H9 (cell line): Measurements from ENCODE around the gene PBX1. TPM values are rescaled to one million over a fixed set of nuclear protein-coding genes. Genes with fewer than 3 reads are reported as not detected.
A peak's percentile ranks its signal among the peaks of the same experiment; 100 is the strongest.

Experiments used
- DNase-seq: peaks from one replicate; pipeline ENCODE4 v3.0.0-alpha.2; 2017
- H2AFZ ChIP-seq: one replicate; pipeline ENCODE4 v1.6.1; 2013; ENCODE audit warnings: mild to moderate bottlenecking, low read length, control low read depth, moderate library complexity
- H2AK5ac ChIP-seq: 2 replicates; pipeline ENCODE4 v1.6.1; 2013; ENCODE audit warnings: low read length, control low read depth, mixed read lengths; ENCODE audit not compliant: insufficient read length
- H2BK120ac ChIP-seq: one replicate; pipeline ENCODE4 v1.6.1; 2013; ENCODE audit warnings: low read depth, mild to moderate bottlenecking, low read length, control low read depth, inconsistent platforms; ENCODE audit not compliant: poor library complexity, severe bottlenecking
- H2BK12ac ChIP-seq: 2 replicates; pipeline ENCODE4 v1.6.1; 2013; ENCODE audit warnings: low read length, control low read depth, mixed read lengths, low read depth; ENCODE audit not compliant: insufficient read length
- H2BK15ac ChIP-seq: 2 replicates; pipeline ENCODE4 v1.6.1; 2013; ENCODE audit warnings: low read depth, low read length, control low read depth
- H2BK20ac ChIP-seq: one replicate; pipeline ENCODE4 v1.6.1; 2013; ENCODE audit warnings: low read depth, mild to moderate bottlenecking, low read length, control low read depth, inconsistent platforms; ENCODE audit not compliant: poor library complexity, severe bottlenecking
- H2BK5ac ChIP-seq: 2 replicates; pipeline ENCODE4 v1.6.1; 2013; ENCODE audit warnings: low read length, control low read depth, mixed read lengths; ENCODE audit not compliant: insufficient read length
- H3K14ac ChIP-seq: 2 replicates; pipeline ENCODE4 v1.6.1; 2013; ENCODE audit warnings: low read length, control low read depth; ENCODE audit not compliant: insufficient read depth
- H3K18ac ChIP-seq: 2 replicates; pipeline ENCODE4 v1.6.1; 2013; ENCODE audit warnings: low read depth, mild to moderate bottlenecking, mixed read lengths, low read length, control low read depth; ENCODE audit not compliant: insufficient read length
- H3K23ac ChIP-seq: 2 replicates; pipeline ENCODE4 v1.6.1; 2013; ENCODE audit warnings: low read length, control low read depth, mixed read lengths, low read depth; ENCODE audit not compliant: insufficient read length
- H3K23me2 ChIP-seq: 2 replicates; pipeline ENCODE4 v1.6.1; 2013; ENCODE audit warnings: low read depth, mild to moderate bottlenecking, mixed read lengths, low read length, control low read depth; ENCODE audit not compliant: insufficient read length, poor library complexity, severe bottlenecking
- H3K27ac ChIP-seq: 2 replicates; pipeline ENCODE4 v1.5.1; 2013; ENCODE audit warnings: low read length, control low read depth, mixed read lengths, low read depth; ENCODE audit not compliant: insufficient read length
- H3K27me3 ChIP-seq: 2 replicates; pipeline ENCODE4 v1.6.1; 2013; ENCODE audit warnings: low read length, control low read depth, inconsistent platforms; ENCODE audit not compliant: insufficient read depth
- H3K4ac ChIP-seq: 2 replicates; pipeline ENCODE4 v1.6.1; 2013; ENCODE audit warnings: low read depth, mild to moderate bottlenecking, control low read depth, inconsistent platforms, low read length, moderate library complexity
- H3K4me1 ChIP-seq: 2 replicates; pipeline ENCODE4 v1.6.1; 2013; ENCODE audit warnings: low read length, control low read depth, inconsistent platforms; ENCODE audit not compliant: insufficient read depth
- H3K4me2 ChIP-seq: 2 replicates; pipeline ENCODE4 v1.6.1; 2013; ENCODE audit warnings: low read length, control low read depth, mixed read lengths; ENCODE audit not compliant: insufficient read length, insufficient read depth
- H3K56ac ChIP-seq: 2 replicates; pipeline ENCODE4 v1.6.1; 2013; ENCODE audit warnings: low read depth, mild to moderate bottlenecking, mixed read lengths, low read length, control low read depth; ENCODE audit not compliant: insufficient read length
- H3K79me1 ChIP-seq: 2 replicates; pipeline ENCODE4 v1.6.1; 2013; ENCODE audit warnings: low read depth, mild to moderate bottlenecking, moderate library complexity, low read length, control low read depth, inconsistent platforms; ENCODE audit not compliant: insufficient read depth, poor library complexity, severe bottlenecking
- H3K79me2 ChIP-seq: 2 replicates; pipeline ENCODE4 v1.6.1; 2013; ENCODE audit warnings: low read length, control low read depth, inconsistent platforms; ENCODE audit not compliant: insufficient read depth
- H3K9ac ChIP-seq: 2 replicates; pipeline ENCODE4 v1.6.1; 2013; ENCODE audit warnings: low read length, control low read depth, mixed read lengths; ENCODE audit not compliant: insufficient read length; ENCODE audit errors: extremely low read depth
- H3K9me3 ChIP-seq: one replicate; pipeline ENCODE4 v1.6.1; 2013; ENCODE audit warnings: low read depth, low read length, inconsistent platforms; ENCODE audit not compliant: control insufficient read depth
- H3T11ph ChIP-seq: one replicate; pipeline ENCODE4 v1.6.1; 2013; ENCODE audit warnings: mild to moderate bottlenecking, low read length, control low read depth, inconsistent platforms
- H4K20me1 ChIP-seq: one replicate; pipeline ENCODE4 v1.6.1; 2013; ENCODE audit not compliant: control insufficient read depth, insufficient read length, insufficient read depth
- H4K5ac ChIP-seq: 2 replicates; pipeline ENCODE4 v1.6.1; 2013; ENCODE audit warnings: low read depth, mild to moderate bottlenecking, mixed read lengths, low read length, control low read depth; ENCODE audit not compliant: insufficient read length
- H4K8ac ChIP-seq: replicated peaks from 2 replicates; pipeline ENCODE4 v1.6.1; 2013; ENCODE audit warnings: low read length, control low read depth, mixed read lengths, low read depth; ENCODE audit not compliant: insufficient read length
- H4K91ac ChIP-seq: 2 replicates; pipeline ENCODE4 v1.6.1; 2013; ENCODE audit warnings: low read depth, mild to moderate bottlenecking, moderate library complexity, mixed read lengths, low read length, control low read depth; ENCODE audit not compliant: insufficient read length
- H3K27ac Mint-ChIP-seq, 3 experiments: 2 replicates in 2 of 3; 3 replicates in 1 of 3; pipeline ENCODE4 v1.8.0; 2020 to 2021; ENCODE audit warnings: mixed read lengths in 3 of 3, mild to moderate bottlenecking in 1 of 3, moderate library complexity in 1 of 3
- H3K27me3 Mint-ChIP-seq: 2 replicates; pipeline ENCODE4 v1.8.0; 2021; ENCODE audit warnings: low read depth, mild to moderate bottlenecking, moderate library complexity, mixed read lengths
- H3K36me3 Mint-ChIP-seq, 3 experiments: 2 replicates in 2 of 3; 3 replicates in 1 of 3; pipeline ENCODE4 v1.8.0; 2020 to 2021; ENCODE audit warnings: low read depth in 3 of 3, mixed read lengths in 3 of 3; ENCODE audit not compliant: insufficient read depth in 1 of 3
- H3K4me1 Mint-ChIP-seq, 2 experiments: 2 replicates each; pipeline ENCODE4 v1.8.0; 2020; ENCODE audit warnings: mixed read lengths in 2 of 2
- H3K4me3 Mint-ChIP-seq, 2 experiments: 2 replicates in 1 of 2; 3 replicates in 1 of 2; pipeline ENCODE4 v1.8.0; 2020 to 2021; ENCODE audit warnings: mild to moderate bottlenecking in 2 of 2, mixed read lengths in 2 of 2, moderate library complexity in 1 of 2
- H3K9me3 Mint-ChIP-seq, 2 experiments: 2 replicates in 1 of 2; 3 replicates in 1 of 2; pipeline ENCODE4 v1.8.0; 2020; ENCODE audit warnings: mild to moderate bottlenecking in 2 of 2, mixed read lengths in 2 of 2, moderate library complexity in 1 of 2
- WGBS: extraction: QIAGEN DNeasy Blood & Tissue Kit; methylation state at CpG from one replicate; pipeline ENCODE4 v1.1.7; 2013; ENCODE audit warnings: missing lambda C conversion rate, low lambda C conversion rate, mixed read lengths; ENCODE audit not compliant: insufficient read length; ENCODE audit errors: extremely low coverage; 5-methylcytosine and 5-hydroxymethylcytosine counted together
- total RNA-seq: library from RNA; stranded (reverse); gene quantifications from 2 replicates; pipeline ENCODE4 v1.2.1, GENCODE V29; 2021
- TF ChIP-seq, protein P1 (sequence below): fragments of 200-600 bp; sonication (generic); conservative IDR thresholded peaks from 3 replicates; pipeline ENCODE4 v1.8.0; 2021; ENCODE audit warnings: antibody characterized with exemption, mild to moderate bottlenecking

PBX1 gene
- total RNA-seq, 1 experiment from 2014 or later, result 142 TPM

DNA sequence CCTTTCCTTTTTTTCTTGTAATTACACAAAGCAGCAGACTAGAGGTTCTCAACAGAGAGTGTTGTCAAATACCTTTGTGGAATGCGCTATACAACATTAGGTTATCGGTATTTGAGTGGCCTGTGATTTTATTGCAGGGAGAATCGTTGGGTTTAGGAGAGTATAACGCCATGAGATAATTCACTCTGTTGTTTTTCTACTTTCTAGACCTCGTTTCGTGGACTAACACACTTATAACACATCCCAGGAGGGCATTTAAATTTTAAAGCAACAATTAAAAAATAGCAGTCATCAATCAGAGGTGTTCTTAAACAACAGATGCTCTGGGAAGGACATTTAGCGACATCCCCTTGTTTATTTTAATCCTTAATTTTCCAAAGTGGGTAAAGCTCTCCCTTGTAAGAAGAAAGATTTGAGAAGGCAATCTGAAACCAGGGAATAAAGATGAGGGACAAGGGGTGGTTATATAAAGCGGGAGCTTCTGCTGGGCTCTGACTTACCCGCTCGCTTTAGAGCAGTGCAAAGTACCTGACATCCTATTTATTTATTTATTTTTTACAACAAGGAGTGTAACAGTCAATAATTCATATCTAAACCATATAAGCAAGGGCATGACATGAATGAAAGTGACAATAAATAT is 4.9 kb downstream of the PBX1 start:
- no peak overlapping the region for H4K8ac ChIP-seq
- no peak overlapping the region for H4K5ac ChIP-seq
- H3K23ac ChIP-seq, result no peak overlapping the region
- no peak overlapping the region for H2BK5ac ChIP-seq
- H2AFZ ChIP-seq, result no peak overlapping the region
- peak overlapping the region; percentile 33 for H3K4me2 ChIP-seq
- no peaks in the 10 kb centered on the region for H3K27me3 ChIP-seq
- H4K91ac ChIP-seq, result no peak overlapping the region
- no peak overlapping the region for H2BK120ac ChIP-seq
- H3K14ac ChIP-seq, result no peak overlapping the region
- no peak overlapping the region for H3T11ph ChIP-seq
- no peak overlapping the region for H2BK20ac ChIP-seq
- H3K9ac ChIP-seq, result no peak overlapping the region
- Mint-ChIP-seq H3K27ac (peak overlapping the region in 2 of 3 experiments; percentile 86 to 91; a peak in 4 of 7 replicates), H3K4me1 (peaks cover 64 to 66% of the 10 kb centered on the region in 2 experiments), H3K27me3 (no peaks in the 10 kb centered on the region), H3K4me3 (peak overlapping the region; percentile 78 to 98), H3K36me3 (peaks cover 13 to 28% (median 25%) of the 10 kb centered on the region in 3 experiments; a peak in 6 of 7 replicates), H3K9me3 (no peaks in the 10 kb centered on the region)
- no peaks in the 10 kb centered on the region for H3K9me3 ChIP-seq
- H3K23me2 ChIP-seq, result peaks cover 2% of the 10 kb centered on the region
- H4K20me1 ChIP-seq, result no peaks in the 10 kb centered on the region
- no peak overlapping the region for H2BK12ac ChIP-seq
- no CpG with 5 or more reads among the region's 10 CpGs for WGBS
- no peak overlapping the region for H3K4ac ChIP-seq
- no peaks in the 10 kb centered on the region for H3K79me1 ChIP-seq
- peaks cover 39% of the 10 kb centered on the region for H3K79me2 ChIP-seq
- TF ChIP-seq, protein P1, sequence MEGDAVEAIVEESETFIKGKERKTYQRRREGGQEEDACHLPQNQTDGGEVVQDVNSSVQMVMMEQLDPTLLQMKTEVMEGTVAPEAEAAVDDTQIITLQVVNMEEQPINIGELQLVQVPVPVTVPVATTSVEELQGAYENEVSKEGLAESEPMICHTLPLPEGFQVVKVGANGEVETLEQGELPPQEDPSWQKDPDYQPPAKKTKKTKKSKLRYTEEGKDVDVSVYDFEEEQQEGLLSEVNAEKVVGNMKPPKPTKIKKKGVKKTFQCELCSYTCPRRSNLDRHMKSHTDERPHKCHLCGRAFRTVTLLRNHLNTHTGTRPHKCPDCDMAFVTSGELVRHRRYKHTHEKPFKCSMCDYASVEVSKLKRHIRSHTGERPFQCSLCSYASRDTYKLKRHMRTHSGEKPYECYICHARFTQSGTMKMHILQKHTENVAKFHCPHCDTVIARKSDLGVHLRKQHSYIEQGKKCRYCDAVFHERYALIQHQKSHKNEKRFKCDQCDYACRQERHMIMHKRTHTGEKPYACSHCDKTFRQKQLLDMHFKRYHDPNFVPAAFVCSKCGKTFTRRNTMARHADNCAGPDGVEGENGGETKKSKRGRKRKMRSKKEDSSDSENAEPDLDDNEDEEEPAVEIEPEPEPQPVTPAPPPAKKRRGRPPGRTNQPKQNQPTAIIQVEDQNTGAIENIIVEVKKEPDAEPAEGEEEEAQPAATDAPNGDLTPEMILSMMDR, result no peak
- no peak overlapping the region for H3K18ac ChIP-seq
- H2BK15ac ChIP-seq, result no peak overlapping the region
- H2AK5ac ChIP-seq, result no peak overlapping the region
- H3K4me1 ChIP-seq, result peaks cover 2% of the 10 kb centered on the region
- no peak for DNase-seq
- no peak overlapping the region for H3K56ac ChIP-seq
- H3K27ac ChIP-seq, result no peak overlapping the region
